ENCODE results near the gene GHR.

The GHR gene

GRCh38 chr5:42668254-42668653 lies 245.0 kb downstream of the GHR start:
- Histone ChIP-seq H3K4me1 (ENCODE audit: insufficient read depth, low read length, poor library complexity, severe bottlenecking) (no peaks in the 10 kb centered on the region), H3K36me3 (ENCODE audit: insufficient read depth, low read length) (no peaks in the 10 kb centered on the region), H3K4me3 (ENCODE audit: low read length, poor library complexity, severe bottlenecking) (no peak overlapping the region), H3K9me3 (ENCODE audit: insufficient read depth, low read depth, low read length) (no peaks in the 10 kb centered on the region; the same call in 1 of the 2 replicates), H3K79me2 (ENCODE audit: insufficient read depth, low read length) (no peaks in the 10 kb centered on the region), H3K9ac (ENCODE audit: low read depth, low read length, poor library complexity, severe bottlenecking) (no peak overlapping the region), H2AFZ (ENCODE audit: low read length) (no peak overlapping the region), H4K20me1 (ENCODE audit: insufficient read depth, low read length, poor library complexity, severe bottlenecking) (no peaks in the 10 kb centered on the region), H3F3A (ENCODE audit: low read depth) (no peaks in the 10 kb centered on the region), H3K4me2 (ENCODE audit: low read depth, low read length, poor library complexity, severe bottlenecking) (no peak overlapping the region), H3K27me3 (ENCODE audit: insufficient read depth, low read length, poor library complexity, severe bottlenecking) (no peaks in the 10 kb centered on the region), H3K9me2 (replicated peaks; ENCODE audit: low read depth, low read length) (no peaks in the 10 kb centered on the region)
- no peak for TF ChIP-seq EZH2phosphoT487 (IDR thresholded peaks at IDR 0.05; ENCODE audit: borderline replicate concordance)
- no peak for TF ChIP-seq CTCF (conservative IDR thresholded peaks at IDR 0.05; ENCODE audit: low read length)

DNA sequence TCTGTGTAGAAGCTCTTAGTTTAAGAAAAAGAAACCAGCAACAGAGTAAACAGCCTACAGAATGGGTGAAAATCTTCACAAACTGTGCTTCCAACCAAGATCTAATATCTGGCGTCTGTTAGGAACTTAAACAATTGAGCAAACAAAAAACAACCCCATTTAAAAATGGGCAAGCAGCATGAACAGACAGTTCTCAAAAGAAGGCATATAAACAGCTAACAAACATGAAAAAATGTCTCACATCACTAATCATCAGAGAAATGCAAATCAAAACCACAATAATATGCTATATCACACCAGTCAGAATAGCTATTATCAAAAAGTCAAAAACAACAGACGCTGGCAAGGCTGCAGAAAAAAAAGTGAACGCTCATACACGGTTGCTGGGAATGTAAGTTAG lies 249.7 kb downstream of the GHR start:
- Histone ChIP-seq H2AFZ (ENCODE audit: low read length) (no peak overlapping the region), H3K4me3 (ENCODE audit: low read length, poor library complexity, severe bottlenecking) (no peak overlapping the region), H3K9me3 (ENCODE audit: insufficient read depth, low read depth, low read length) (no peaks in the 10 kb centered on the region; the same call in 1 of the 2 replicates), H3K27me3 (ENCODE audit: insufficient read depth, low read length, poor library complexity, severe bottlenecking) (no peaks in the 10 kb centered on the region), H3K4me2 (ENCODE audit: low read depth, low read length, poor library complexity, severe bottlenecking) (no peak overlapping the region), H3K9me2 (replicated peaks; ENCODE audit: low read depth, low read length) (no peaks in the 10 kb centered on the region), H3K36me3 (ENCODE audit: insufficient read depth, low read length) (no peaks in the 10 kb centered on the region), H4K20me1 (ENCODE audit: insufficient read depth, low read length, poor library complexity, severe bottlenecking) (no peaks in the 10 kb centered on the region), H3K9ac (ENCODE audit: low read depth, low read length, poor library complexity, severe bottlenecking) (no peak overlapping the region), H3K79me2 (ENCODE audit: insufficient read depth, low read length) (no peaks in the 10 kb centered on the region), H3F3A (ENCODE audit: low read depth) (no peaks in the 10 kb centered on the region), H3K4me1 (ENCODE audit: insufficient read depth, low read length, poor library complexity, severe bottlenecking) (no peaks in the 10 kb centered on the region)
- TF ChIP-seq CTCF (conservative IDR thresholded peaks at IDR 0.05; ENCODE audit: low read length) (no peak), EZH2phosphoT487 (IDR thresholded peaks at IDR 0.05; ENCODE audit: borderline replicate concordance) (no peak)

GRCh38 chr5:42675602-42676001 lies 252.4 kb downstream of the GHR start:
- Histone ChIP-seq H3K79me2 (ENCODE audit: insufficient read depth, low read length) (no peaks in the 10 kb centered on the region), H3K27me3 (ENCODE audit: insufficient read depth, low read length, poor library complexity, severe bottlenecking) (no peaks in the 10 kb centered on the region), H3K36me3 (ENCODE audit: insufficient read depth, low read length) (no peaks in the 10 kb centered on the region), H3K4me3 (ENCODE audit: low read length, poor library complexity, severe bottlenecking) (no peak overlapping the region), H4K20me1 (ENCODE audit: insufficient read depth, low read length, poor library complexity, severe bottlenecking) (no peaks in the 10 kb centered on the region), H3K4me2 (ENCODE audit: low read depth, low read length, poor library complexity, severe bottlenecking) (no peak overlapping the region), H3K4me1 (ENCODE audit: insufficient read depth, low read length, poor library complexity, severe bottlenecking) (no peaks in the 10 kb centered on the region), H3F3A (ENCODE audit: low read depth) (no peaks in the 10 kb centered on the region), H3K9me2 (replicated peaks; ENCODE audit: low read depth, low read length) (no peaks in the 10 kb centered on the region), H2AFZ (ENCODE audit: low read length) (no peak overlapping the region), H3K9me3 (ENCODE audit: insufficient read depth, low read depth, low read length) (no peaks in the 10 kb centered on the region; the same call in 1 of the 2 replicates), H3K9ac (ENCODE audit: low read depth, low read length, poor library complexity, severe bottlenecking) (no peak overlapping the region)
- TF ChIP-seq EZH2phosphoT487 (IDR thresholded peaks at IDR 0.05; ENCODE audit: borderline replicate concordance) (no peak), CTCF (conservative IDR thresholded peaks at IDR 0.05; ENCODE audit: low read length) (no peak)

All from Loucy (cell line).